ENCODE measurements around the gene C17orf114.

- TF ChIP-seq, protein P1, sequence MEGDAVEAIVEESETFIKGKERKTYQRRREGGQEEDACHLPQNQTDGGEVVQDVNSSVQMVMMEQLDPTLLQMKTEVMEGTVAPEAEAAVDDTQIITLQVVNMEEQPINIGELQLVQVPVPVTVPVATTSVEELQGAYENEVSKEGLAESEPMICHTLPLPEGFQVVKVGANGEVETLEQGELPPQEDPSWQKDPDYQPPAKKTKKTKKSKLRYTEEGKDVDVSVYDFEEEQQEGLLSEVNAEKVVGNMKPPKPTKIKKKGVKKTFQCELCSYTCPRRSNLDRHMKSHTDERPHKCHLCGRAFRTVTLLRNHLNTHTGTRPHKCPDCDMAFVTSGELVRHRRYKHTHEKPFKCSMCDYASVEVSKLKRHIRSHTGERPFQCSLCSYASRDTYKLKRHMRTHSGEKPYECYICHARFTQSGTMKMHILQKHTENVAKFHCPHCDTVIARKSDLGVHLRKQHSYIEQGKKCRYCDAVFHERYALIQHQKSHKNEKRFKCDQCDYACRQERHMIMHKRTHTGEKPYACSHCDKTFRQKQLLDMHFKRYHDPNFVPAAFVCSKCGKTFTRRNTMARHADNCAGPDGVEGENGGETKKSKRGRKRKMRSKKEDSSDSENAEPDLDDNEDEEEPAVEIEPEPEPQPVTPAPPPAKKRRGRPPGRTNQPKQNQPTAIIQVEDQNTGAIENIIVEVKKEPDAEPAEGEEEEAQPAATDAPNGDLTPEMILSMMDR (IDR thresholded peaks at IDR 0.05) = no peak
- TF ChIP-seq POLR2A (IDR thresholded peaks at IDR 0.05) = no peak
- TF ChIP-seq POLR2AphosphoS5 (IDR thresholded peaks at IDR 0.05; ENCODE audit: insufficient read depth in 1 of 2, low read depth in 1 of 2) = no peak
These were observed 32.5 kb upstream of the C17orf114 start for GRCh38 chr17:4834681-4835020.
